ENCODE data around the gene TFF2. TPM values are rescaled to one million over a fixed set of nuclear protein-coding genes. Genes with fewer than 3 reads are reported as not detected.

TFF2 gene, protein sequence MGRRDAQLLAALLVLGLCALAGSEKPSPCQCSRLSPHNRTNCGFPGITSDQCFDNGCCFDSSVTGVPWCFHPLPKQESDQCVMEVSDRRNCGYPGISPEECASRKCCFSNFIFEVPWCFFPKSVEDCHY
- total RNA-seq, result not detected

DNA sequence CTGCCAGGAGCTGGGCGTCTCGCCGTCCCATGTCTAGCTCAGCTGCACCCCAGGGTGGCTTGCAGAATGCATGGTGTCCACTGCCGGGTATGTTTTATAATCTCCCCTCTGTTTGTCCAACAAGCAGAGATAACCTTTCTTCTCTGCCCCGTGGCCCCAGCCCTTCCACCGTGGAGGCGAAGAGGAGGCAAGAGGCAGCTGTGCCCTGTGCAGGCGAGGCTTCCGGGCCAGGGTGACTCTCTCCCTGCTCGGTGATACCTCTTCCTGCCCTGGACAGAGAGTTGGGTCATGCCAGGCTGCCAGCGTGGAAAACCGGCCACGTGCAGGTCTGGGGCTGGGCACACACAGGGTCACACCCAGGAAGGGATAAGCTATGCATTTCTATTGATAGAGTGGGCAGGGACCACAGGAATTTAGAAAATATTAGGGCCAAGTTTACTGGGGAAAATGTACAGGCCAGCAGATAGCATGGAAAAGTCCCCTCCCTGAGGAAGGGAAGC lies at the start of gene TFF2:
Gene TFF2, minus strand, starts transcription at position 68 of the 500 bp plus-strand sequence. Its CDS starts 37 bp downstream, at position 31.
- no peak for DNase-seq

DNA sequence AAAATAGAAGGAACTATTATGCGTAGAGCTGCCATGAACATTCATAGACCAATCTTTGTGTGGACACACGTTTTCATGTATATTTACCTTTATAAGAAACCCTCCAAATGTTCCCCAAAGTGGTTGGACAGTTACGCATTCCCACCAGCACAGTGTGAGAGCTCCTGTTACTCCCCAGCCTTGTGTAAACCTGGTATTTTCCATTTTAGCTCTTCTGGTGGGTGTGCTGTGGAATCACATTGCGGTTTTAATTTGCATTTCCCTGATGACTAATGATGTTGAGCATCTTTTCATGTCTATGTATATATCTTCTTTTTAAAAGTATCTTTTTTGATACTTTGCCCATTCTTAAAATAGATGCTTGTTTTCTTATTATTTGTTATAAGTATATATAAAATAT lies 49.7 kb upstream of the TFF2 start:
- DNase-seq, result no peak

GRCh38 chr21:42398436-42399028 lies 47.7 kb upstream of the TFF2 start:
- DNase-seq, result no peak

GRCh38 chr21:42397746-42398394 lies 47.1 kb upstream of the TFF2 start:
- DNase-seq, result no peak

DNA sequence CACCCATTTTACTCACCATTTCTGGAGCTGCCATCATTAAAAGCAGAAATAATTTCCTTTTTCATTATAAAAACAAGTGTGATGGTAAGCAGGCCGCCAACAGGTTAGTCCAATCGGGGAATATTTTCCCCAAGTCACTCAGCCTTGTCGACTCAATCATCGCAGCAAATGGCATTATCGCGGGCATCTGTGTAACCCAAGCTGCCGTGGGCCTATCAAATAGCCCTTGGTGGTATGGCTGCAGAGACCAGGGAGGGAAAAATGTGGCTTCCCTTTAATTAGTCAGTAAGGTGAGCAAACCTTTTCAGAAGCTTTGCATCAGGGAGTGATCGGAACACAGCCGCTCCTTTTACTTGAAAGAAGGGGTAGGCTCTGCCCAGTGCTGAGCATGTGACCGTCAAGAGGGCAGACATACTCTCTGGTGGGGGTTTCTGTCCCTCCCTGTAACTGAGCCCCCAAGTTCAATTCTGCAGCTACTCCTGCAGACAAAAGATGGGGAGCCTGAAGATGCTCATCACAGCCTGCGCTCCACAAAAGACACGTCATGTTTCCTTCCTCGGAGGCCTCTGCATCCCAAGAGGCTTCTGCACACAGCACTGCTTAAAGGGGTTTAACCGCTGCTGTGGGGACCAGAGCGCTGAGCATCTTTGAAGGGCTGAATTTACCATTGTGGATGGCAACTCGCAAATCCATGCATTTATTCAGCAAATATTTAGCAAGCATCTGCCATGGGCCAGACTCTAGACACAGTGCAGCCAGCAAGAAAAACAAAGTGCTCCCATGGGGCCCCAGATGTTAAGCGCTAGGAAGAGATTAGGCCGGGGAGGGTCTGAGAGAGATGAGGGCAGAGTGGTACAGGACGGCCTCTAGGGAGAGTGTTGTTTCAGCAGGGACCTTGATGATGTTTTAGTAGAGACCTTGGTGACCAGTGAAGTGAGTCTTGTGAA lies 46.3 kb upstream of the TFF2 start:
- no peak for DNase-seq

- no peak for DNase-seq
Observed at GRCh38 chr21:42395905-42396651, 45.3 kb upstream of the TFF2 start, which contains the start of gene TMPRSS3. Gene TMPRSS3, minus strand, starts transcription at chr21:42396052. Its CDS starts 635 bp downstream, at chr21:42395417.

DNA sequence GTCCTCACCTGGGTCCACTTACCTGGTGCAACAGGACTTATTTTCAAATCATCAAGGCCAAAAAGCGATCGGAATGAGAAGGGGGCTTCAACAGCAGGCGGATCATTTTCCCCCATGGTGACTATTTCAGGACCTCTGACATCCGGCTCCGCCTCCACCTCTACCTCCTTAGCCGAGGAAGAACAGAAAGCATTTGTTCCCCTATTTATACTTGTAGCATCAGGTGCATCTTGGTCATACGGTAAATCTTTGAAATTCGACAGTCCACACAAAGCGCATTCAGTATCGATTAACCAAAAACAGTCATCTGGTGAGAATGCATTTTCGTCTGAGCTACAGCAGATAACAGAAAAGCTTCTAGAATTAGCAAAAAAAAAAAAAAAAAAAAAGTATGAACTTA lies 44.5 kb upstream of the TFF2 start:
- no peak for DNase-seq

DNA sequence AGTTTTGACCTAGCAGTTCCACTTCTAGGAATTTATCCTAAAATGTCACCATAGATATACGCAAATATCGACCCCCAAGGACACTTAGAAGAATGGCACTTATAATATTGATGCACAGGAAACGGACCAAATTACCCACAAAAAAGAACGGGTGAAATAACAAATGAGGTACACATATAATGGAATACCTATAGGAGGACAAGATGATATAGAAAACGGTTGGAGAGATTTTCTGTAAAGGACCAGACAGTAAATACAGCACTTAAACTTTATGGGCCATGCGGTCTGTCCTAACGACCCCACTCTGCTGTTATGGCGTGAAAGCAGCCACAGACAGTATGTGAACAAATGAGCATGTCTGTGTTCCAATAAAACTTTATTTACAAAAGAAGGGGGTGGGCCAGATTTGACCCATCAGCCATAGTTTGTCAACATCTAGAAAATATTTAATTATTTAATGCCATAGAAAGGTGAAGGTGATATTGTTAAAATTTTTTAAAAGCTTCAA lies 42.7 kb upstream of the TFF2 start:
- DNase-seq, result no peak

GRCh38 chr21:42392731-42393442 lies 42.1 kb upstream of the TFF2 start:
- DNase-seq, result no peak

- no peak for DNase-seq
Observed at GRCh38 chr21:42391297-42391696, 40.5 kb upstream of the TFF2 start.

DNA sequence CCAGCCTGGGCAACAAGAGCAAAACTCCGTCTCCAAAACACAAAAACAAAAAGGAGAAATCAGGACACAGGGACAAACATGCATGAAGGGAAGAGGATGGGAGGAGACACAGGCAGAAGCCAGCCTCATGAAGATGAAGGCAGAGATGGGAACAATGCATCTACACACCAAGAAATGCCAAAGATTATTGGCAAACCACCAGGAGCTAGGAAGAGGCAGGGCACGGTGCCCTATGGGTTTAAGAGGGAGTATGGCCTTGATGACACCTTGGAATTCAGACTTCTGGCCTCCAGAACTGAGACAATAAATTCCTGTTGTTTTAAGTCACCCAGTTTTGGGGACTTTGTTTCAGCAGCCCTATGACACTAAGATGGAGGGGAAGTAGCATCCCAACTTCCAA lies 39.9 kb upstream of the TFF2 start:
- DNase-seq, result no peak

GRCh38 chr21:42390193-42390592 lies 39.4 kb upstream of the TFF2 start:
- no peak for DNase-seq

- no peak for DNase-seq
Observed at GRCh38 chr21:42389449-42389835, 38.6 kb upstream of the TFF2 start.

- no peak for DNase-seq
Observed at GRCh38 chr21:42388740-42389448, 38.1 kb upstream of the TFF2 start.

- DNase-seq, result no peak
Observed at GRCh38 chr21:42387843-42388340, 37.1 kb upstream of the TFF2 start.

DNA sequence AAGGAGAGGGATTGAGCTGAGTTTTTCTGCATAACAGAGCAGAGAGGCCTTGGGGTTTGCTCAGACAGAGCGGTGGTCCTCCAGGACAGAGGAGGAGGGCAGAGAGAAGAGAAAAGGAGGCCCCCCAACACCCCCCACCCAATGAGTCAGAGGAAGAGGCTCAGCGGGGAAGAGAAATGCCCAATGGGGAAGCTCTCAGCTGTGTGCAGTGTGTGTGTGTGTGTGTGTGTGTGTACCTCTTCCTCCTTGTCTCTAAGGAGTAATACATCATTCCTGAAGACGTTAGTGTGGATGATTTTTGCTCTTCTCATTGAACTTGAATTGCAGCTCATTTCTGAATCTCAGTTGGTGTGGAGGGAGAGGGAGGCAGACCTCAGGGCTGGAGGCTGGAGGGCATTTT lies 36.4 kb upstream of the TFF2 start:
- no peak for DNase-seq

GRCh38 chr21:42386034-42386591 lies 35.3 kb upstream of the TFF2 start:
- no peak for DNase-seq

- no peak for DNase-seq
Observed at GRCh38 chr21:42385619-42386018, 34.8 kb upstream of the TFF2 start.

GRCh38 chr21:42384989-42385388 lies 34.2 kb upstream of the TFF2 start:
- no peak for DNase-seq
